ENCODE data around the gene CRACDL. TPM values are rescaled to one million over a fixed set of nuclear protein-coding genes. Genes with fewer than 3 reads are reported as not detected.

The CRACDL gene
- polyA plus RNA-seq, 1 of the 3 experiments (the other 2 are of a cell fraction): not detected

DNA sequence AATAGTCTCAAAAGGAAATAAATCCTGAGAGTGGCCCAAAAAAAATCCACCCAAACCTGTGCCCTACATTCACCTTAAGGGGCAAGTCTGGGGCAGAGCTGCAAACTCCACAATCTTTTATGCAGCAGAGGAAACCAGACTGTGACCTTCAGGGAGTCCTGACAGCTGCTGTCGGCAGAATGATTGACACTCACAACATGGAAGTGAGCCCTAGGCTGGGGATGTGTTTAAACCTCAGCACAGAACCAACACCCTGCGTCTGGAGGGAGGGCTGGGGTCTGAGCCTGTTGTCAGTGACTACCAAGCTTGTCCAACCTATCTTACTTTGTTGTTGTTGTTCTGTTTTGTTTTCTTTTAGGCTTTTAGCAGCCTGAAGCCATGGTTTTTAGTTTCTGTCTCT lies 39.6 kb downstream of the CRACDL start:
- H3K4me2 ChIP-seq: no peak overlapping the region

More for the DNA sequence above, 39.6 kb downstream of the CRACDL start:
- no peaks in the 10 kb centered on the region for H3K79me2 ChIP-seq (ENCODE audit: insufficient read depth)
- no peak overlapping the region for H3K4me3 ChIP-seq (ENCODE audit: low read depth in 2 of 2, low read length in 1 of 2)
- no peaks in the 10 kb centered on the region for H3K9me2 ChIP-seq
- H3K27ac ChIP-seq (ENCODE audit: low read depth in 2 of 2, low read length in 1 of 2): no peak overlapping the region
- no peaks in the 10 kb centered on the region for H4K20me1 ChIP-seq (ENCODE audit: insufficient read depth)
- H3F3A ChIP-seq (replicated peaks; ENCODE audit: insufficient read depth): no peaks in the 10 kb centered on the region
- no peak for DNase-seq
- no peak overlapping the region for H3K9ac ChIP-seq
- no peaks in the 10 kb centered on the region; the same call in 1 of the 2 replicates for H3K27me3 ChIP-seq (ENCODE audit: insufficient read depth)
- no peaks in the 10 kb centered on the region for H3K4me1 ChIP-seq (ENCODE audit: control insufficient read depth in 1 of 2, insufficient read depth in 2 of 2, low read depth in 1 of 2, low read length in 1 of 2)
- ChIA-PET POLR2A (no interaction called here), CTCF (interaction anchor here (1.1 kb wide), 1 partner anchor 170 kb away, joined by 3 read pairs; no protein-coding TSS in a partner anchor)
- TF ChIP-seq TEAD4 (IDR thresholded peaks at IDR 0.05; ENCODE audit: borderline replicate concordance, insufficient read depth): no peak
- no peak for TF ChIP-seq TAF1 (IDR thresholded peaks at IDR 0.05; ENCODE audit: borderline replicate concordance, low read depth, low read length)
- no peak for TF ChIP-seq ELF1 (IDR thresholded peaks at IDR 0.05)
- TF ChIP-seq, protein P1, sequence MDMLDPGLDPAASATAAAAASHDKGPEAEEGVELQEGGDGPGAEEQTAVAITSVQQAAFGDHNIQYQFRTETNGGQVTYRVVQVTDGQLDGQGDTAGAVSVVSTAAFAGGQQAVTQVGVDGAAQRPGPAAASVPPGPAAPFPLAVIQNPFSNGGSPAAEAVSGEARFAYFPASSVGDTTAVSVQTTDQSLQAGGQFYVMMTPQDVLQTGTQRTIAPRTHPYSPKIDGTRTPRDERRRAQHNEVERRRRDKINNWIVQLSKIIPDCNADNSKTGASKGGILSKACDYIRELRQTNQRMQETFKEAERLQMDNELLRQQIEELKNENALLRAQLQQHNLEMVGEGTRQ (IDR thresholded peaks at IDR 0.05; ENCODE audit: borderline replicate concordance, low read depth, low read length): no peak
- no peak for TF ChIP-seq MEF2A (IDR thresholded peaks at IDR 0.05; ENCODE audit: borderline replicate concordance, low read depth)
- TF ChIP-seq TCF12 (IDR thresholded peaks at IDR 0.05): no peak
- no peak for TF ChIP-seq JUND (IDR thresholded peaks at IDR 0.05)
- TF ChIP-seq, protein P2, sequence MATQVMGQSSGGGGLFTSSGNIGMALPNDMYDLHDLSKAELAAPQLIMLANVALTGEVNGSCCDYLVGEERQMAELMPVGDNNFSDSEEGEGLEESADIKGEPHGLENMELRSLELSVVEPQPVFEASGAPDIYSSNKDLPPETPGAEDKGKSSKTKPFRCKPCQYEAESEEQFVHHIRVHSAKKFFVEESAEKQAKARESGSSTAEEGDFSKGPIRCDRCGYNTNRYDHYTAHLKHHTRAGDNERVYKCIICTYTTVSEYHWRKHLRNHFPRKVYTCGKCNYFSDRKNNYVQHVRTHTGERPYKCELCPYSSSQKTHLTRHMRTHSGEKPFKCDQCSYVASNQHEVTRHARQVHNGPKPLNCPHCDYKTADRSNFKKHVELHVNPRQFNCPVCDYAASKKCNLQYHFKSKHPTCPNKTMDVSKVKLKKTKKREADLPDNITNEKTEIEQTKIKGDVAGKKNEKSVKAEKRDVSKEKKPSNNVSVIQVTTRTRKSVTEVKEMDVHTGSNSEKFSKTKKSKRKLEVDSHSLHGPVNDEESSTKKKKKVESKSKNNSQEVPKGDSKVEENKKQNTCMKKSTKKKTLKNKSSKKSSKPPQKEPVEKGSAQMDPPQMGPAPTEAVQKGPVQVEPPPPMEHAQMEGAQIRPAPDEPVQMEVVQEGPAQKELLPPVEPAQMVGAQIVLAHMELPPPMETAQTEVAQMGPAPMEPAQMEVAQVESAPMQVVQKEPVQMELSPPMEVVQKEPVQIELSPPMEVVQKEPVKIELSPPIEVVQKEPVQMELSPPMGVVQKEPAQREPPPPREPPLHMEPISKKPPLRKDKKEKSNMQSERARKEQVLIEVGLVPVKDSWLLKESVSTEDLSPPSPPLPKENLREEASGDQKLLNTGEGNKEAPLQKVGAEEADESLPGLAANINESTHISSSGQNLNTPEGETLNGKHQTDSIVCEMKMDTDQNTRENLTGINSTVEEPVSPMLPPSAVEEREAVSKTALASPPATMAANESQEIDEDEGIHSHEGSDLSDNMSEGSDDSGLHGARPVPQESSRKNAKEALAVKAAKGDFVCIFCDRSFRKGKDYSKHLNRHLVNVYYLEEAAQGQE (IDR thresholded peaks at IDR 0.05; ENCODE audit: low read depth, low read length): no peak
- no peak for TF ChIP-seq MXI1 (IDR thresholded peaks at IDR 0.05; ENCODE audit: low read depth, low read length)
- no peak for TF ChIP-seq EZH2phosphoT487 (IDR thresholded peaks at IDR 0.05; ENCODE audit: borderline replicate concordance, low read depth)
- TF ChIP-seq GATA2 (CRISPR knock-in tag; IDR thresholded peaks at IDR 0.05): no peak
- TF ChIP-seq, protein P3, sequence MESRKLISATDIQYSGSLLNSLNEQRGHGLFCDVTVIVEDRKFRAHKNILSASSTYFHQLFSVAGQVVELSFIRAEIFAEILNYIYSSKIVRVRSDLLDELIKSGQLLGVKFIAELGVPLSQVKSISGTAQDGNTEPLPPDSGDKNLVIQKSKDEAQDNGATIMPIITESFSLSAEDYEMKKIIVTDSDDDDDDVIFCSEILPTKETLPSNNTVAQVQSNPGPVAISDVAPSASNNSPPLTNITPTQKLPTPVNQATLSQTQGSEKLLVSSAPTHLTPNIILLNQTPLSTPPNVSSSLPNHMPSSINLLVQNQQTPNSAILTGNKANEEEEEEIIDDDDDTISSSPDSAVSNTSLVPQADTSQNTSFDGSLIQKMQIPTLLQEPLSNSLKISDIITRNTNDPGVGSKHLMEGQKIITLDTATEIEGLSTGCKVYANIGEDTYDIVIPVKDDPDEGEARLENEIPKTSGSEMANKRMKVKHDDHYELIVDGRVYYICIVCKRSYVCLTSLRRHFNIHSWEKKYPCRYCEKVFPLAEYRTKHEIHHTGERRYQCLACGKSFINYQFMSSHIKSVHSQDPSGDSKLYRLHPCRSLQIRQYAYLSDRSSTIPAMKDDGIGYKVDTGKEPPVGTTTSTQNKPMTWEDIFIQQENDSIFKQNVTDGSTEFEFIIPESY (IDR thresholded peaks at IDR 0.05; ENCODE audit: borderline replicate concordance, low read depth): no peak
- TF ChIP-seq, protein P4, sequence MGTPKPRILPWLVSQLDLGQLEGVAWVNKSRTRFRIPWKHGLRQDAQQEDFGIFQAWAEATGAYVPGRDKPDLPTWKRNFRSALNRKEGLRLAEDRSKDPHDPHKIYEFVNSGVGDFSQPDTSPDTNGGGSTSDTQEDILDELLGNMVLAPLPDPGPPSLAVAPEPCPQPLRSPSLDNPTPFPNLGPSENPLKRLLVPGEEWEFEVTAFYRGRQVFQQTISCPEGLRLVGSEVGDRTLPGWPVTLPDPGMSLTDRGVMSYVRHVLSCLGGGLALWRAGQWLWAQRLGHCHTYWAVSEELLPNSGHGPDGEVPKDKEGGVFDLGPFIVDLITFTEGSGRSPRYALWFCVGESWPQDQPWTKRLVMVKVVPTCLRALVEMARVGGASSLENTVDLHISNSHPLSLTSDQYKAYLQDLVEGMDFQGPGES (IDR thresholded peaks at IDR 0.05; ENCODE audit: low read depth, low read length): no peak
- TF ChIP-seq NFIC (IDR thresholded peaks at IDR 0.05; ENCODE audit: borderline replicate concordance): no peak
- no peak overlapping the region for H2AFZ ChIP-seq (ENCODE audit: low read depth)
- WGBS (ENCODE audit: low lambda C conversion rate): 0% methylated on average over 1 of the region's 2 CpGs
- H3K9me3 ChIP-seq: no peaks in the 10 kb centered on the region
- no peaks in the 10 kb centered on the region for H3K36me3 ChIP-seq (replicated peaks in 1 of 2; ENCODE audit: control insufficient read depth in 1 of 2, insufficient read depth in 2 of 2, low read length in 1 of 2)

Measured in SK-N-SH (cell line).